HFF-Myc (cell line): ENCODE measurements around the gene TES.

Experiments
- DNase-seq: peaks from one replicate; pipeline ENCODE4 v3.0.0-alpha.2; 2011; ENCODE audit warnings: low read depth; ENCODE audit errors: extremely low read depth
- H3K4me3 ChIP-seq: replicated peaks from 2 replicates; pipeline ENCODE4 v1.5.1; 2011; ENCODE audit warnings: low read depth, mild to moderate bottlenecking, control low read depth, low read length
- TF ChIP-seq, protein P1 (sequence below): IDR thresholded peaks from 2 replicates; pipeline ENCODE4 v1.5.1; 2012; ENCODE audit warnings: mild to moderate bottlenecking, low read depth, low read length, control low read depth; ENCODE audit errors: missing control alignments

TES gene

DNA sequence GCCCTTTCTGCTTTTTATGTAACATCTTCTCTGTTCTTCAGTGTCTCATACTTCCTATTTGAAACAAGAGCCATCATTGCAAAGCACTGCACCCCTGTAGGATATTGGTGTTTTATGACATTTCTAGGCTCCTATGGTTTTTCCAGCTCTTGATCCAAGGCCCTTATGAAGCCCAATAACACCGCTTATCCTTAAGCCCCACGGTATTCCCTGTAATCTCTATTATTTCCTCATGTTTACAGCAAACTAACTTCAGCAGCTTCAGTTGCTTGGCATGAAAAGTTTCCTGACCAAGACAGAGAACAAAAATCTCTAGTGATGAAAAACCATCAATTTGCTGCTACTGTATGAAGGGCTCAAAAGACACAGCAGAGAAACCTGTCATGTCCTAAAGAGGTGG lies 34.1 kb upstream of the TES start:
- no peak overlapping the region for H3K4me3 ChIP-seq
- no peak for DNase-seq
- TF ChIP-seq, protein P1, sequence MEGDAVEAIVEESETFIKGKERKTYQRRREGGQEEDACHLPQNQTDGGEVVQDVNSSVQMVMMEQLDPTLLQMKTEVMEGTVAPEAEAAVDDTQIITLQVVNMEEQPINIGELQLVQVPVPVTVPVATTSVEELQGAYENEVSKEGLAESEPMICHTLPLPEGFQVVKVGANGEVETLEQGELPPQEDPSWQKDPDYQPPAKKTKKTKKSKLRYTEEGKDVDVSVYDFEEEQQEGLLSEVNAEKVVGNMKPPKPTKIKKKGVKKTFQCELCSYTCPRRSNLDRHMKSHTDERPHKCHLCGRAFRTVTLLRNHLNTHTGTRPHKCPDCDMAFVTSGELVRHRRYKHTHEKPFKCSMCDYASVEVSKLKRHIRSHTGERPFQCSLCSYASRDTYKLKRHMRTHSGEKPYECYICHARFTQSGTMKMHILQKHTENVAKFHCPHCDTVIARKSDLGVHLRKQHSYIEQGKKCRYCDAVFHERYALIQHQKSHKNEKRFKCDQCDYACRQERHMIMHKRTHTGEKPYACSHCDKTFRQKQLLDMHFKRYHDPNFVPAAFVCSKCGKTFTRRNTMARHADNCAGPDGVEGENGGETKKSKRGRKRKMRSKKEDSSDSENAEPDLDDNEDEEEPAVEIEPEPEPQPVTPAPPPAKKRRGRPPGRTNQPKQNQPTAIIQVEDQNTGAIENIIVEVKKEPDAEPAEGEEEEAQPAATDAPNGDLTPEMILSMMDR = no peak

DNA sequence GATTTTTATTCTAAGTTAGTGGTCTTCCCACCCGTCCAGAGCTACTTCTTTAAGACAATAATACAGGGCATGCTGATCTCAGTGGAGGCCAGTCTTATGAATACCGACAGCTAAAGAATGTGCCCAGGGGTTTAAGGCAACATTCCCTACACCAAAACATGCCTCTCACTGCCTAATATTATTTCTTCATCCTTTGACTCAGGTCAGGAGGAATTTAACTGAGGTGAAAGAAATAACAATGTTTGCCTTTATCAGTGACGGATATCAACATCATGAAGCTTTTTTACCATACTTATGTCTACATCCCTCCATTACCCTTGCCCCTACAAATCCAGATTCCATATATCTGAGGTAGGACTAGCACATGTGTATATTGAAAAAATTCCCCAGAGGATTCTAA lies 33.3 kb upstream of the TES start:
- DNase-seq = no peak
- TF ChIP-seq, protein P1 = no peak
- no peak overlapping the region for H3K4me3 ChIP-seq

DNA sequence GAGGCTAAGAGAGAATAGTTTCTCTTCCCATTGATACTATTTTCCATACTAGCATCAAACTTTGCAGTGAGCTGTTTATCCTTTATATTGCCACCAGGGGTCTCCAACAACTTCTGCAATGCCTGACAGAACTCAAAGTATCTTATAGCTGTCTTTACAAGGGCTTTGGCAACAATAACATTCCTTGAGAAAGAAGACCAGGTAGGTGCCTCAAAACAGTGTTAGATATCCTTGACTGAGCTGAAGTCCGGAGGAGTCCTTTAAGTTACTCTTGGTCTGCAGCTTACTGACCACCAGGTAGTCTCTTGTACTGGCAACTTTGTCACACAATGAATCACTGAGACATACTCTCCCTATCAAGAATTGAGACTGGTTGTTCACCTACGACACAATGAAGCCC lies 30.0 kb upstream of the TES start:
- DNase-seq = no peak
- H3K4me3 ChIP-seq = no peak overlapping the region
- TF ChIP-seq, protein P1 = peak; percentile 64

DNA sequence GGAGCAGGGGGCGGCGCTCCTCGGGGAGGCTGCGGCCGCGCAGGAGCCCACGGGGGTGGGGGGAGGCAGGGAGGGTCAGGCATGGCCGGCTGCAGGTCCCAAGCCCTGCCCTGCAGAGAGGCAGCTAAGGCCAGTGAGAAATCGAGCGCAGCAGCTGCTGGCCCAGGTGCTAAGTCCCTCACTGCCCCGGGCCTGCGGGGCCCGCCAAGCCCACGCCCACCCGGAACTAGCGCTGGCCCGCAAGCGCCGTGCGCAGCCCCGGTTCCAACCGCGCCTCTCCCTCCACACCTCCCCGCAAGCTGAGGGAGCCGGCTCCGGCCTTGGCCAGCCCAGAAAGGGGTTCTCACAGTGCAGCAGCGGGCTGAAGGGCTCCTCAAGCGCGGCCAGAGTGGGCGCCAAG lies 28.3 kb upstream of the TES start:
- TF ChIP-seq, protein P1 = no peak
- H3K4me3 ChIP-seq = no peak overlapping the region
- no peak for DNase-seq

DNA sequence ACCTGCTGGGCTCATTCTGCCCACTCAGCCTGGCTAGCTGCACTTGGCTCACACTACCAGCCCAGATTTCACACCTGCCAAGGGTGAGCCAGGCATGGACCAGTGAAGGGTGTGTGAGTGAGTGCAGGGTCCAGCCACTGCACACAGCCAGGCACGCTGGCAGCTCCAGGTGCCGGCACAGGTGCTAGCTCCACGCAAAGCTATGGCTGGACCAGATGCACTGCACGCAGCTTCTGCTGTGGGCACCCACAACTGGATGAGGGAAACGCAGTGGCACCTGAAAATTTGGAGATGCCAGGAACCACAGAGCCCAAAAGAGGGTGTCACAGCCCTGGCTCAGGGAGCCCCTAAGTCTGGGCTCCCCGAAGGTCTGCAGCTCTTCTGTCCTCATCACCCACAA lies 24.9 kb upstream of the TES start:
- H3K4me3 ChIP-seq = no peak overlapping the region
- TF ChIP-seq, protein P1 = no peak
- no peak for DNase-seq

DNA sequence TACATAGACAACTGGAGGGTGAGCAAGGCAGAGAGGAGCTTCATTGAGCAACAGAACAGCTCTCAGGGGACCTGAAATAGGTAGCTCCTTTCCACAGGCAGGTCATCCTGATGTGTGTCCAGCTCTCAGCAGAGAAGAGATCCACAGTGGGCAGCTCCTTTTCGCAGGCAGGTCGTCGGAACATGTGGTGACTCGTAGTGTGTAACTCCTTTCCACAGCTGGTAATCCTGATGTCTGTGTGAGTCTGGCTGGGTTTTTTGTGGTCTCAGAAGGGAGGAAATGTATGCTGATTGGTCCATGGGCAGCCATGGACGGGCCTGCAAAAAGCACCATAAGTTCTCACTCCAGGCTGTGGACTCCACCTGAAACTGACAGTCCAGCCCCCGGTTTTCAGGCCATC lies 24.4 kb upstream of the TES start:
- no peak overlapping the region for H3K4me3 ChIP-seq
- no peak for DNase-seq
- TF ChIP-seq, protein P1 = no peak

DNA sequence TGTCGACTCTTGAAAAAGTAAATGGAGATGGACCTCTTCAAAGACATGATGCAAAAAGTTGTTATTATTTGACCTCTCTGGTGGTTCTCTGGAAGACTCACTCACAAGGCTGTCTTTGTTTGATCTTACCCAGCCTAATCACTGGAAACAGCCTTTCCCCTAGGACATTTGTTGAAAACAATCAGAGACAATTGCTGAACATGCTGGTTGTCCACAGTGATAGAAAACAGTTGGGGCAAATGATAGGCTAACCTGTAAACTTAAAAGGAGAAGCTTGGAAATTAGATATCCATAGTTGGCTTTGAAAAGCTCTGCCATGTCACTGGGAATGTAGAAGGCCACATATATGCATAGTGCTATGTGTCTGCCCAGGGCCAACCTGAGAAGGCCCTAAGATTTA lies 22.9 kb upstream of the TES start:
- DNase-seq = no peak

More for the DNA sequence above, 22.9 kb upstream of the TES start:
- H3K4me3 ChIP-seq = no peak overlapping the region
- TF ChIP-seq, protein P1 = no peak
